ENCODE results near the gene PISD.

- TF ChIP-seq POLR2A (IDR thresholded peaks at IDR 0.05): no peak
- no peak for TF ChIP-seq CTCF (IDR thresholded peaks at IDR 0.05)
- no peak for TF ChIP-seq POLR2AphosphoS5 (IDR thresholded peaks at IDR 0.05)
Observed at GRCh38 chr22:31613286-31613903, 48.6 kb downstream of the PISD start.
